T-helper 2 cell treated with Interferon-gamma antibody and Interleukin-4, amounts not matched to agents 100 ng/mL and 5 ng/mL, for 36 hours (primary cell): Measurements from ENCODE around the gene ISLR2. TPM values are rescaled to one million over a fixed set of nuclear protein-coding genes. Genes with fewer than 3 reads are reported as not detected.

ENCODE experiments used
- intact Hi-C: fragments of 100-400 bp; cut with micrococcal nuclease; formaldehyde crosslinking; loops from one replicate; pipeline ENCODE4 v1.15.1; 2023
- total RNA-seq: library from RNA; stranded (reverse); gene quantifications from 2 replicates; pipeline ENCODE4 v1.2.3, GENCODE V29; 2022

ISLR2 gene
- total RNA-seq, 1 donor from 2014 or later: not detected

GRCh38 chr15:74175271-74176191, 45.1 kb downstream of the ISLR2 start:
- intact Hi-C loops: no loop called here

GRCh38 chr15:74176262-74177214, 46.2 kb downstream of the ISLR2 start:
- intact Hi-C loops: no loop called here

DNA sequence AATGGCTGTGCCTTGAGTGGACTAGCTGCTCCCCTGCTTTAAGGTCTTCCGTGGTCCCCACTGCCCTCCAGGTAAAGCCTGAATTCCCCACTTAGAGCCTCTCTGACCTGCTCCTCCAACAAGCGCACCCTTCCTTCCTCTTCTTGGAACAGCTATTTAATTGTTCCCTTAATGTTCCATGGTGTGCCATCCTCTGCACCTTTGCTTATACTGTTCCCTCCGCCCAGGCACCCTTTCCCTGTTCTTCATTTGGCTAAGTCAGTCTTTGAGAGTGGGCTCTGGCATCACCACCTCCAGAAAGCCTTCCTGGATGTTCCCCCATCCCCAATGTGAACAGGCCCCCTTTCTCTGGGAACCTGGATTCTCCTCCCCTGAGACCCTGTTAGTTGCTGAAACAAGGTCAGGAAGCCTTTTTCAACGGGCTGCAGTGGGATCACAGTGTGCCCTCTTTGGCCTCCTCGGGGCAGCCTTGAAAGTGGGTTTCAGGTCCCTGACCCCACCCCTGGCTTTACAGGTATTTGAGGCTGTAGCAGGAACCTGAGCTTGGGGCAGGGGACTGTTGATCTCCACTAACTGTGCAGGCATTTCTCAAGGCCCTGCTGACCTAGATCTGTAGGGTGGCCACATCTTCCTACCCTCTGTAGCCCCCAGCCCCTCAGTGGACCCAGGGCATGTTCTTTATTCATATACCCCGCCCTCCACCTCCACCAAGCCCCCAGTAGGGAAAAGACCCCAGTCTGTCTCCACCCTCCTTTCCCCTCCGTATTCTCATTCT, 48.1 kb downstream of the ISLR2 start:
- intact Hi-C loops: no loop called here

DNA sequence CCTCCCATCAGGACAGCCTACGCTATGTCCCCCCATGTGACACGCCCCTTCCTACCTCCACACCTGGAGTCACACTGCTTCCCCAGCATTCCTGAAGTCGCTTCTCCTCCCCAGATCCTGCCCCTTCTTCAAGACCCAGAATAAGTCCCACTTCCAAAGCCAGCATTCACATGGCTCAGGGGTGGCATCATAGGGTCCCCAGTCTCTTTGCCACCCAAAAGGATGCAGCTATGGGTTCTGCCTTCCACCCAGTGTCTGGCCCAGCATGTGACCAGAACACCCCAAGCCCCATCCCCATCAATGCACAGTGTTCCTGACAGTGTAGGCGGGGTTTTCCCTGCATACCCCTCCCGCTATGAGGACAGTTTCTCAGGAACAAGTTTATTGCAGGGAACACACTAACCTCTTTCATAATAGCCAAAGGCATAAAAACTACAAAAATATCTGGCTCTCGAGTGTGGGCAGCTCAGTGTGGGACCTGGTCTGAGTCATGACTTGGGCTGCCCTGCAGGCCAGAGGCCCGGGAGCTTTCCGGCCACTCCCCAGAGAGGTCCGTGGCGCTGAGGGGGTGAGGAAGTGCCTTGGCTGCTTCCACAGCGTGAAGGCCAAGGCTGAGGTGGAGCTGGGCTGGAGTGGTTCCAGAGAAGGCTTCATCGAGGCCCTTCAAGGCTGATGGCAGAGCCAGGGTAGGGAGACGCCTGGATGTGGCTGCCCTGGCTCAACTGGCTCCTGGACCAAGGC, 48.9 kb downstream of the ISLR2 start:
- intact Hi-C loops: no loop called here

DNA sequence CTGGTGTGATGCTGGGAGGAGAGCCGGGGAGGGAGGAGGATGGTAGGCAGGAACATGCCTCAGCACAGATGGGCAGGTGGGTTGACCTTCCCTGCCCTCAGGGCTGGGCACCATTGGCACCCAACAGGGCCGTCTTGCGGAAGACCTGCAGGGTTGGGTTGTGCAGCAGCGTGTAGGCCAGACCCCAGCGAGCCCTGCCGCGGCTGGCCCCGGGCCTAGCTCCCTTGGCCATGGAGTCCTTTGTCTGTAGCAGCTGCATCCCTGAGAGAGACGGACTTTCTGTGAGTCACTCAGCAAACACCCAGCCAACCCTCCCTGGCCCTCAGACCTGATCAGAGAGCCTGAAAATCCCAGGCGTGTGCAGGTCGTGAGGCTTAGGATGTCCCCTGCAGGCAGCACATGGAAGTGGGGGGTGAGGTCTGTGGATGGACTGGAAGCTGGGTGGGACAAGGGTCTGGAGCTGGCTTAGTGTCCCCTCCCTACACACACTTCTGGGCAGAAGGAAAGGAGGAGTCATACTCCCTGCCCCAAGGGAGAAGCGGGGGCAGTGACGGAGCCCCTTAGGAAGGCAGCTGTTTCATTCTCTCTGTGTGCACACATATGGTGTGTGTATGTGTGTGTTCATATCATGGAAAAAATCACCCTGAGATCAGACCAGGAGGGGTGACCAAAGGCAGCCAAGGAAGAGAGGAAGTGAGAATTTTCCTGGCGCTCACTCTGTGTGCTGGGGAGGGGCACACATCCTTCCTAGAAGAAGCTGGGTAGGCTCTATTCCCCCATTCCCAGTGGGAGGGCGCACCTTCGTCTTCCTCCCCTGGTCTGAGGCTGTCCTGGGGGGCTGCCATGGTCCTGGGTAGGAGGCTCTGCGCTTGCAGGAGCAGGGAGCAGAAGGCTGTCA, 49.8 kb downstream of the ISLR2 start:
- intact Hi-C loops: no loop called here

DNA sequence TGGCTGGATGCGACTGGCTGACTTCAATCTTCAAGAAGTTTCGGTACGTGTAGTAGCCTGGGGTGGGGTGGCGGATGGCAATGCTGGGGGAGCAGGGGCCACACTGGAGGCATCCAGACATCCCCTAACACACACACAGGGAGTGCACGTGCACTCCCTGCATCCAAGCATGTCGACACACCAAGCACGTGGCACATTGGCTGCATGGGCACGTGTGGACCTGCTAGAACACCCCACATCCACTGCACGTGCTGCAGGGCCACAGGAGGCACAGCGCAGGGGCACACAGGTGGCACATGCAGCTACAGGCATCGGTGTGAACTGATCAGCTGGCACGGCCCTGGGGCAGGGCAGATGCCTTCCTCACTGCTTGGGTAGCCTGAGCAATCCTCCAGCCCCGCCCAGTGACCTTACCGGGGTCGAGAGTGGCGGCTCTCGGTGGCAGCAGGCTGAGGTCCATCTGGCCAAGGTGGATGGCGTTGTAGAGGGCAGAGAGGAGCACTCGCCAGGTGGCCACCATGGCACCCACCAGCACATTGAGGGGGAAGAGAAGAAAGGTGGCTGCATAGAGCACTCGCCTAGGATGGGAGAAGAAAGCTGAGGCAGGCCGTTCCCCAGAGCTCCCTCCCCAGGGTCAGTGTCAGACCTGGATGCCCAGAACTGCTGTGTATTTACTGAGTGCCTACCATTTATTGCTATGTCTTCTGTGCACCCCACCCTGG, 50.7 kb downstream of the ISLR2 start:
- intact Hi-C loops: no loop called here

- intact Hi-C loops: no loop called here
Measured at GRCh38 chr15:74182131-74182530, 51.7 kb downstream of the ISLR2 start.

- intact Hi-C loops: no loop called here
Measured at GRCh38 chr15:74184582-74185091, 54.3 kb downstream of the ISLR2 start.

- intact Hi-C loops: no loop called here
Measured at GRCh38 chr15:74185710-74186348, 55.4 kb downstream of the ISLR2 start.

Other genes starting within 250 kb of the ISLR2 start
- 0.70 TPM in 2 replicates for gene LOXL1, start 204.1 kb upstream of the ISLR2 start, total RNA-seq
- 9.8 and 11.5 TPM in 2 replicates for gene STOML1, start 138.3 kb upstream of the ISLR2 start, total RNA-seq
- 89.5 and 93.0 TPM in 2 replicates for gene PML, start 135.9 kb upstream of the ISLR2 start, total RNA-seq
- not detected in 2 replicates for gene GOLGA6A, start 48.0 kb upstream of the ISLR2 start, total RNA-seq
- not detected in 2 replicates for gene ISLR, start 43.1 kb downstream of the ISLR2 start, total RNA-seq
- not detected in 2 replicates for gene STRA6, start 72.2 kb downstream of the ISLR2 start, total RNA-seq
- gene CCDC33, start 105.7 kb downstream of the ISLR2 start, total RNA-seq: not detected in 2 replicates
- not detected in 2 replicates for gene CYP11A1, start 237.1 kb downstream of the ISLR2 start, total RNA-seq